Activated T-helper 1 cell treated with Interleukin-2 at 50 U/mL for 16 hours (primary cell): Measurements from ENCODE around the gene USP25.

Source experiments
- DNase-seq: peaks from one replicate; pipeline ENCODE4 v3.0.0-alpha.2; 2020; ENCODE audit warnings: low read depth

USP25 gene, protein sequence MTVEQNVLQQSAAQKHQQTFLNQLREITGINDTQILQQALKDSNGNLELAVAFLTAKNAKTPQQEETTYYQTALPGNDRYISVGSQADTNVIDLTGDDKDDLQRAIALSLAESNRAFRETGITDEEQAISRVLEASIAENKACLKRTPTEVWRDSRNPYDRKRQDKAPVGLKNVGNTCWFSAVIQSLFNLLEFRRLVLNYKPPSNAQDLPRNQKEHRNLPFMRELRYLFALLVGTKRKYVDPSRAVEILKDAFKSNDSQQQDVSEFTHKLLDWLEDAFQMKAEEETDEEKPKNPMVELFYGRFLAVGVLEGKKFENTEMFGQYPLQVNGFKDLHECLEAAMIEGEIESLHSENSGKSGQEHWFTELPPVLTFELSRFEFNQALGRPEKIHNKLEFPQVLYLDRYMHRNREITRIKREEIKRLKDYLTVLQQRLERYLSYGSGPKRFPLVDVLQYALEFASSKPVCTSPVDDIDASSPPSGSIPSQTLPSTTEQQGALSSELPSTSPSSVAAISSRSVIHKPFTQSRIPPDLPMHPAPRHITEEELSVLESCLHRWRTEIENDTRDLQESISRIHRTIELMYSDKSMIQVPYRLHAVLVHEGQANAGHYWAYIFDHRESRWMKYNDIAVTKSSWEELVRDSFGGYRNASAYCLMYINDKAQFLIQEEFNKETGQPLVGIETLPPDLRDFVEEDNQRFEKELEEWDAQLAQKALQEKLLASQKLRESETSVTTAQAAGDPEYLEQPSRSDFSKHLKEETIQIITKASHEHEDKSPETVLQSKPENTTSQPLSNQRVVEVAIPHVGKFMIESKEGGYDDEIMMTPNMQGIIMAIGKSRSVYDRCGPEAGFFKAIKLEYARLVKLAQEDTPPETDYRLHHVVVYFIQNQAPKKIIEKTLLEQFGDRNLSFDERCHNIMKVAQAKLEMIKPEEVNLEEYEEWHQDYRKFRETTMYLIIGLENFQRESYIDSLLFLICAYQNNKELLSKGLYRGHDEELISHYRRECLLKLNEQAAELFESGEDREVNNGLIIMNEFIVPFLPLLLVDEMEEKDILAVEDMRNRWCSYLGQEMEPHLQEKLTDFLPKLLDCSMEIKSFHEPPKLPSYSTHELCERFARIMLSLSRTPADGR

DNA sequence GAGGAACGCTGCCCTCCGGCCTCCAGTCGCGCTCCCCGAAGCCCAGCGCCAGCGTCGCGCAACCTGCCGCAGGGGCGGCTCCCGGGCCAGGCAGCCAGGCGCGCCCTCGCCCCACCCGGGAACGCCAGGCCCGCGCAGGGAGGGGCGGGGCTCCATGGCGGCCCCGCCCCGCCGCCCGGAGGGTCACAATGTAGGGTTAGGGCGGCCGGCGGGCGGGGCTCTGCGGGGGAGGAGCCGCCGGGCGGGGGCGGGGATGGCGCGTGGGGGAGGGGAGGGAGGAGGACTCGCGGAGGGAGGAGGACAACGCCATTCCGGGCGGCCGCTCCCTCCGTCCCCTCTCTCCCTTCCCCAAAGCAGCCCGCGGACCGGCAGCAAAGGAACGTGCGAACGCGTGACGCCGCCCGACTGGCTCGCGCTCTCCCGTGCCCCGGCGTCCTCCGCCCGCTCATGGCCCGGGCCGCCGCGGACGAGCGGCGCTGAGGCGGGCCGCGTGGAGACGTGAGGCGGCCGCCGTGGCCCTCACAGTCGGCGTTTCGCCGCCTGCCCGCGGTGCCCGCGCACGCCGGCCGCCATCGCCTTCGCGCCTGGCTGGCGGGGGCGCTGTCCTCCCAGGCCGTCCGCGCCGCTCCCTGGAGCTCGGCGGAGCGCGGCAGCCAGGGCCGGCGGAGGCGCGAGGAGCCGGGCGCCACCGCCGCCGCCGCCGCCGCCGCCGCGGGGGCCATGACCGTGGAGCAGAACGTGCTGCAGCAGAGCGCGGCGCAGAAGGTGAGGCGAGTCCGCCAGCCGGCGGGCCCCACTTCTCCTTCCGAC lies at the start of gene USP25:
Gene USP25, plus strand, starts transcription at position 309 of the 810 bp plus-strand sequence. Its CDS starts 412 bp downstream, at position 721.
- DNase-seq, result peak; percentile 86

DNA sequence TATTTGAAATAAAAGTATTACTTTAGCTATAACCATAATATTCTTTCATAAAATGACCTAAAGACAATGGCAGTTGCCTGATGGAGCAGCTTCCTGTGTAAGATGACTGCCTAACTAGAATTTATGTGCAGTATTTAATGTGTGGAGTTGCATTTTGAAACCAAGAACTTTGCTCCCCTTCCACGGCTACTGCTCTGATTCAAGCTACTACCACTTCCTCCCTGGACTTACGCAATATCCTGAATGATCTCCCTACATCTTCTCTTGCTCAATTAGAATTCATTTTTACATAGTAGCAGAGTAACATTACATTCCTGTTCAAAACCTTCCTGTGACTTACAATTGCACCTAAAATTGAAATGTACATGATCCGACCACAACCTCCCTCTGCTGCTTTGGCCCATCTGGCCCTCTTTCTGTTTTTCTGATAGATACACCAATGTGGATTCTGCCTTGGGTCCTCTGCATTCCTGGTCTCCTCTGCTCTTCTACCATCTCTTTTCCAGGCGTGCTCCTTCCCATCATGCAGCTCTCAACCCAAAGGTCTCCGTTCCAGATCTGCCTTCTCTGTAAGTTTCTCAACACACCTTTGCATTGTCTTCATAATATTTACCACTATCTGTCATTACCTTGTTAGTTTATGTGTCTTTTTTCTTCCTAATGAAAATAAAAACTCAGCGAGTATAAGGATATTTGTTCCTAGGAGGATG lies 47.4 kb upstream of the USP25 start:
- no peak for DNase-seq

DNA sequence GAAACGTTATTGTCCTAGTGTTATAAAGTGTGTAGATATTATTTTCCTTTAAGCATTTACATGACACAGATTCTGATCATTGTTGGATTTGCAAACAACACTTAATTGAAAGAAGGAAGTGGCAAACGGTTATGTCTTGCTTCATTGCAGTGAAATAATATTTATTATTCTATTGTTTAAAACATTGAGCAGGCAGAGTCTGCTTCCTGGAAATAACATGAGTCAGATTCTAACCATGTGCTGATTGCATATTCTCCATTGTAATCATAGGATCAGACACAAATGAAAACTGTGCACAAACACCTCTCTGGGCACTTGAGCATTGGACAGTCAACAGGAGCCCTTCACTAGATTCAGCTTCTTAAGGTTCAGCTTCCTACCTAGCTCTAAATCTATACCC lies 46.8 kb upstream of the USP25 start:
- no peak for DNase-seq

DNA sequence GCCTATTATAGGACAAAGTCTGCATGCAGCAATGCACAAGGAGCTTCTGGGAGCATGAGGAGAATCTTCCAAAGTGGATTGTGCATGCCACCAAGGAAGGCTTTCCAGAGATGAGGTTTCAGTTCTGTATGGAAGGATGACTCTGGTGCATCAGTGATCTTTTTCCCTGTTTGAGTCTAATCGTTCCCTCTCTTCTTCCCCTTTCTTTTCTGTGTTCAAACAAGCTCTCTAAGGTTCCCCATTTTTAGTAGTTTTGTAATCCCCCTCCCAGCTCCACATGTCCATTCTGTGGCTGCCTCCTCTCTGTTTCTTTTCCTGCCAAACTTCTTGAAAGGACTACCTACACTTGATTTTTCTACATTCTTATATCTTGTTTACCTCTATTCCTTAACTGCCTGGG lies 43.3 kb upstream of the USP25 start:
- no peak for DNase-seq

DNA sequence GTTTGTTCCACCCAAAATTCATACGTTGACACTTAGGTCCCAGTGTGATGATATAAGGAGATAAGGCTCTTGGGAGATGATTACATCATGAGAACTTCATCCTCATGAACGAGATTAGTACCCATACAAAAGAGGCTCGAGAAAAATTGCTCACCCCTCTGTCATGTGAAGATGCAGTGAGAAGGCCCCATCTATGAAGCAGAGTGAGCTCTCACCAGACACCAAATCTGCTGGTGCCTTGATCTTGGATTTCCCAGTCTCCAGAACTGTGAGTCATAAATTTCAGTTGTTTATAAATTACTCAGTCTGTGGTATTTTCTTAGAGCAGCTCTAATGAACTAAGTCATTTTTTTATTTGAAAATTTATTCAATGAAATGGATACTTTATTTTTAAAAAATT lies 42.6 kb upstream of the USP25 start:
- DNase-seq, result no peak

DNA sequence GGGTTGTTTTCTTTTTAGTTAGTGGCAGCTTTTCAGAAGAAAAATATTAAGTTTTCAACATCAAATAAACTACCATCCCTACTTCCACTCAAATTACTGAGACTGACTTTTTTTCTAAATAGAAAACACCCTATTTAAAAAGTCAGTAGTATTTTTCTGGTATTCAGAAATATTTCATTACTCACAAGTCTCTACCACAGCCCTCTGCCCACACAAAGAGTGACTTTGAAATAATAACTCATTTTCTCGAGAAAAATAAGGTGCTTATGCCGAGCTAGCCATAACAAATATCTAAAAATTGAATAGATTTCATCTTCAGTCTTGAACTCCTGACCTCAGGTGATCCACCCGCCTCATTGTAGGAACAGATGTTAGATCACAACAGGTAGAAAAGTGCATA lies 41.8 kb upstream of the USP25 start:
- DNase-seq, result no peak

DNA sequence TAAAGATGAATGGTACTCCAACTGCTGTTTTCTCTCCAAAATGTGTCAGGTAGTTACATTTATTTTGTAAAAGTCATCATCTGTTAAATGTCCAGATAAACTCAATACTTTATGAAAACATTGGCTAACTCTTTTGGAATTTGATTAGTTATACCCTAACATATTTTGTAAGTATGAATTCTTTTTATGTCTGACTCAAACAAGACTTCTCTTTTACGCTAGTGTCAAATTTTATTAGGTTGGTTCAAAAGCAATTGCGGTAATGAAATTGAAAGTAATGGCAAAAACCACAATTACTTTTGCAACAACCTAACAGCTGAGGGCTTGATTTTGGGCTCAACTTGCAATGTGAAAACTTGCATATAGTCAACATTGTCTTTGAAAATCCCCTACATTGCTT lies 41.0 kb upstream of the USP25 start:
- no peak for DNase-seq

DNA sequence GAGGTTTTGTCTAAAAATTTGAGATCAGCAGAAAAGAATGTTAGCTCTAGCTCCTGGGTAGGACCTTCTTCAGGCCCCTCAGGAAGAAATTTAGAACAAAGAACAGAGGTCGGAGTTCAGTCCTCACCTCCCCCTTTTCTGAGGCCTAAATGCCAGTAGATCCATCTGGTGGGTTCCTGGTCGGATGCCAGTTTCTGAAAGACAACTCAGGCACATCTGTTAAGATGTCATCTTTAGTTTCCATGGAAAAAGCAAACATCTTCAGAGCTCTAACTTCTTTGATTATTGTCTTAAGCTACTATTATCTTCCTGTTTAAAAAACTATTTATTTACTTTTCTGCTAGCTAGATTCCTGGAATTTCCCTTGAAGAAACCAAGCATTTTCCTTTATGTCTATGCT lies 37.1 kb upstream of the USP25 start:
- DNase-seq, result no peak

DNA sequence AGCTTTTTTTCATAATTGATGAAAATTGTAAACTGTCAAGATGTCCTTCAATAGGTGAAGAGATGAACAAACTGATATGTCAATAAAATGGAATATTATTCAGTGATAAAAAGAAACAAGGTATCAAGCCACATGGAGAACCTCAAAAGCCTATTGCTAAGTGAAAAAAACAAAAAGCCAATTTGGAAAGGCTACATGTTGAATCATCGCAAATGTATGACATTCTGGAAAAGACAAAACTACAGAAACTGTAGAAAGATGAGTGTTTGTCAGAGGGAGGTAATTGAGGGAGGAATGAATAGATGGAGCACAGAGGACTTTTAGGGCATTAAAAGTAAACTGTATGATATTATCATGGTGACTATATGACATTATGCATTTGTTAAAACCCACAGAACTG lies 34.5 kb upstream of the USP25 start:
- DNase-seq, result no peak

DNA sequence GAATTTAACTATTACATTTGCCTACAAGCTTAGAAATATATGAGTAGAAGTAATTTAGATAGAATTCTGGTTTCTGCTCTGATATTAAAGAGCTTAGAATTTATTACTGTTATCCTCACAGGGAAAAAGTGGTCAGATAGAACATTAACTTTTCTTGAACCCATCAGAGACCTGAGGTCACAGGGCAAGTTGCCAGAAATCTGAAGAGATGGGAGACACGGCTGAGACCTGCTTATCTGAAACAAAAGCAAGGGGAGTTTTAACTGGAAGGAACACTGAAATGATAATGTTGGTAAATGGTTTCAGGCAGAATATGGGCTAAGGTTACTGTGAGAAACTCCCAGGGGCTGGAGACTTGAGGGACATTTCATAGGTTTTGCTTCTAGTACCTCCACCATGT lies 28.0 kb upstream of the USP25 start:
- no peak for DNase-seq

DNA sequence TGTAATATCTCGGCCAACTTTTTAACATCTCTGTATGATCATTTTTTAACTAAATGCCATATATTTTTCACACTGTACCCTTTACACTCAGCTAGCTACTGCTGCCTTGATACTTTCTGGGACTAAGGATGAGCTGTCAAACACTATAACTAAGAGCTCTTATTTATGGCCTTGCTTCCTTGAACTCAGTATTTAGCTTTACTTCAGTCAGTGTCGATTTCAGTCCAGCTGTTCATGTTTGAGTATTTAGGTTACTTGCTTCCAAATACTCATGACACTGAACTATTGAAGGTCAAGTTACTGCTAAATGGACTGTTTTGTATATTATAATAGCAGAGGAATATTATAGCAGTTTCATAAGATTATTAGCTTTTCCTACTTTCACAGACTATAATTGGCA lies 25.9 kb upstream of the USP25 start:
- DNase-seq, result no peak

DNA sequence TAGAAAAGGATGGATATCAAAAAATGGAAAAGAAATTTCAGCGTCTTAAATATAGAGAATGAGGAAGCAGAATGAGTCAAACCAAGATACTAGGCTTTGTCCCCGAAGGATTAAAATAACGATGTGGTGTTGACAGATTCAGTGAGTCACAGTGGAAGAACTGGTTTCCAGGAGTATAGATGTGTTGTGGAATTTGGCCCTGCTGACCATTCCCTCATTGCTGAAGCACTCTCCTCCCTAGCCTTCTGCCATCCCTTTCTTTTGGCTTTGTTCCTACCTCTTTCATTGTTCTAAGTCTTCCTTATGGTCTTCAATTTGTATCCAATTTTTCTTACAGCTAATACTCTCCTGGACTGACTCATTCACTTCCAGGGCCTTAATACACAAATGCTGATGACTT lies 23.1 kb upstream of the USP25 start:
- DNase-seq, result no peak

DNA sequence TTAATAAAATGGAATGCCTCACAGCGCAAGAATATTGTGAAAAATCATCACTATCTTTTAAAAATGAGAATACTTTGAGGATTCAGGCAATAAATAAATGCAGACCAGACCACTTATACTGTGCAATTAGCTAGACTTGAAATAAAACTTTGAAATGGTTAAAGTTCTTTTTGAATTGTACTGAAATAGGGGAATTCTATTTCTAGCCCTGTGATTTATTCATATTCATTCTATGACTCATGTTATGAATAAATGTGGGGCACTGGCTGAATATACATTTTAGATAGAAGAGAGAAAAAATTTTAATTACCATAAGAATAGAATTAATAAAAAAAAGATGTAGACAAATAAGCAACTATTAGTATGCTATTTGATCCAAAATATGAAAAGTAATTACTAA lies 16.4 kb upstream of the USP25 start:
- DNase-seq, result no peak

DNA sequence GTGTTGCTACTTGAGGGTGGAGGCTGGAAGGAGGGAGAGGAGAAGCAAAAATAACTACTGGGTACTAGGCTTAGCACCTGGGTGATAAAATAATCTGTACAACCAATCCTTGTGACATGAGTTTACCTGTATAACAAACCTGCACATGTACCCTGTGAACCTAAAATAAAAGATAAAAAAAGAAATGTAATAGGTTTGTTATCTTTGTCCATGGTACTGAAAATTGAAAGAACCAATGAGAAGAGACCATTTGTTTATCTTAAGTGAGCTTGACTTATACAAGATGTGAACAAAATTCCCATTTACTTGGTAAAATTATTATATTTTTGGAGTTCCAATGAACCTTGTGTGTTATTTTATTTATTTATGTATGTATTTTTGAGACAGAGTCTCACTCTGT lies 11.1 kb upstream of the USP25 start:
- DNase-seq, result no peak

DNA sequence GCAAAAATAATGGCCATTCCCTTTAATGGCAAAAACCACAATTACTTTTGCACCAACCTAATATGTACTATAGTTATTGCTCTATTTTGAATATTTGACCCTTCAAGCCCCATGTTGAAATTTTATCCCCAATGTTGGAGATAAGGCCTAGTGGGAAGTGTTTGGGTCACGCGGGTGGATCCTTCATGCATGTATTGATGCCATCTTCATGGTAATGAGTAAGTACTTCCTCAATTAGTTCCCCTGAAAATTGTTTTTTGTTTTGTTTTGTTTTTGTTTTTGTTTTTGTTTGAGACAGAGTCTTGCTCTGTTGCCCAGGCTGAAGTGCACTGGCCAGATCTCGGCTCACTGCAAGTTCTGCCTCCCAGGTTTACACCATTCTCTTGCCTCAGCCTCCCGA lies 9.8 kb upstream of the USP25 start:
- no peak for DNase-seq

DNA sequence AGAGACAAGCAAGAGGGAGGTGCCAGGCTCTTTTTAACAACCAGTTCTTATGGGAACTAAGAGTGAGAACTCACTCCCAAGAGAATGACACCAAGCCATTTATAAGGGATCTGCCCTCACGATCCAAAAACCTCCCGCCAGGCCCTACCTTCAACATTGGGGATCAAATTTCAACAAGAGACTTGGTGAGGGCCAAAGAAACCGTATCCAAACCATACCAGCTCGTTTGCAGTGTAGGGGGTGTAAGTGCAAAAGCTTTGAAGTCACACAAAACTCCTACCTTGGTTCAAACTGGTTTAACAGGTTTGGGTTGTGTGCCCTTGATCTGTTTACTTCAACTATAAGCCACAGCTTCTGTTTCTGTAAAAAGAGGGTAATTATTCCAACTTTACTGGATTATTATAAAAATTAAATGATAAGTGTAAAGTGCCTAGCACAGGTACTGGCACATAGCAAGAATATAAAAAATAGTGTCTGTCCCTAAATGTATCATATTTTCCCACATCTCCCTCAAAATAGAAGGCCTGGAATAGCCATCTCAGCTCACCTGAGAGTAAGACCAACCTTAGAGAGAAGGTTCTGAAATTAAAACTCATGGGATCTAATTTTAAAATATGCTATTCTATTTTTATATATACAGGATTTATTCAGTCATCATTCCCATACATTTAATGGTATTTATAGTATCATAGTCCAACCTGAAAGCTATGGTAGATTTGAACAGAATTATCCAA lies 7.0 kb upstream of the USP25 start:
- no peak for DNase-seq

DNA sequence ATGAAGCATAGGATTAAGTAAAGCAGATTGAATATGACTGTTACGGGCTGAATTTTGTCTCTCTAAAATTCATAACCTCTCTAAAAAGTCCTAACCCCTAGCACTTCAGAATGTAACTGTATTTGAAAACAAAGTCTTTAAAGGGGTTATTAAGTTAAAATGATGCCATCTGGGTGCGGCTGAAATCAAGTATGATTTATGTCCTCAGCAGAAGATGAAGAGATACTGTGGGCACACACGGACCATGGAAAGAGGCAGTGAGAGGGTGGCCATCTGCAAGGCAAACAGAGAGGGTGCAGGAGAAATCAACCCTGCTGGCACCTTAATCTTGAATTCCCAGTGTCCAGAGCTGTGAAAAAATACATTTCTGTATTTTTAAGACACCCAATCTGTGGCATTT lies 3.8 kb upstream of the USP25 start:
- no peak for DNase-seq

DNA sequence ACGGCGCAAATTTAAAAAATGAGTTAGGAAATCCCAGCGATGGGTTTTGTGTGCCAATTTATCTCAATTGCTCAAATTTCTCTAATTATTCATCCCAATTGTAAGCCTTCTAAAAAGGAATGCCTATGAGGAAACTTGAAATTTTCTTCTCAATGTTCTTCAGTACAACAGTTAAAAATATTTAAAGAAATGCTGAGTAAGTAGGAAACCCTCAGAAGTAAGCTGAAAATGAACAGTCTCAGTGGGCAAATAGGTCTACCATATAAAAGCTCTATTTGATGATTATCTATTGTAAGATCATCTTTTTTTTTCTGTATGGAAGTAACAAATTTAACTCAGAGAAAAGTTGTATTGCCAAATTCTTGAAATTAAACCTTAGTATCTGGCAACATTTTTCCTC lies 1.7 kb upstream of the USP25 start:
- no peak for DNase-seq

DNA sequence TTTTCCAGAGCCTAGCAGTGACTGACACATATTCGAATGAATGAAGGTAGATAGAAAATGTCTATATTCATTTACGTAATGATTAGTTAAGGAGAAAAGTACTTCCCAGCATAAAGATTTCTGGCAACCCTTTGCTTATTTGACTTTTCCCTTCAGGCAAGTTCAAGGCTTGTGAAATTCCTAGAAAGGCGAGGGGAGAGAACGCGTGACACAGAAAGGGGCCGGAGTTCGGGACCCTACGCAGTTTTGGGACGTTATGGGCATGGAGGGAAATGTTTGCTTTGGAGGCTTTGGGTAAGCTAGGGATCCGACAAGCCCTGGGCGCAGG lies 472 bp upstream of the USP25 start:
- no peak for DNase-seq

DNA sequence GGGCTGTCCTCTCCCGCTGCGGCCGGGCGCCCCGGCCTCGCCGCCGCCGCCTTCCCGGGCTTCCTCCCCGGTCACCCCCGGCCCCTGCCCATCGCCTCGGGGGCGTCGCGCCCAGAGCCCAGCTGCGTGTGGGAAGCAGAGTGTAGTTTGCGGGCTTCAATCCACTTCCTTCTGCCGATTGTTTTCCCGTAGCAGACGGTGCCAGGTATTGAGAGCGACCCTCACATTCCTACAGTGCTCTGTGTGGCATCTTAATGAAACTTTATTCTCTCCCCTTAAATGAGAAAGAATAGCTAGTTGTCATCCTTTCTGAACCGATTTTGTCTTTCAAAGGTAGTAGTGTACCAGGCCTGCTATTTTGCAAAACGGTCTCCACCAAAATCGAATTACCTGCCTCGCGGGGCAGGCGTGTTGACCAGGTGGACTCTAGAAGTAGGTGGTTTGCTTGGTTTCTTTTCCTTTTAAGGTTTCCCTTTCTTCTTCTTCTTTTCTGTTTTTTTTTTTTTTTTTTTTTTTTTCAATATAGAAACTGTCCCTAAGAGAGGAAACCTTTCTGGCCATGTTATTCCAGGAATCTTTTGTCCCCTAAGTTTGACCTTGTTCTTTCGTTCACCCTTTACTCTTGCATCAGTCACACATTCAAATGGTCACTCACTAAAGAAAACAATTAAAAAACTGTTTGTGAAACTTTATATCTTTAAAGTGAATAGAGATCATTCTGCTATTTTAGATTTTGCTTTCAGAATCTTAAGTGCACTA lies 881 bp downstream of the USP25 start:
- no peak for DNase-seq
